ENCODE results near the gene DYNLT4. TPM values are rescaled to one million over a fixed set of nuclear protein-coding genes. Genes with fewer than 3 reads are reported as not detected.

The DYNLT4 gene
- total and polyA plus RNA-seq, 2 of the 13 experiments (the other 11 are each of a cell fraction or from before 2014, with no cell fraction given): 0.77 TPM; not detected in 1

GRCh38 chr1:44827197-44828002 is 20.2 kb upstream of the DYNLT4 start (continued):
- TF ChIP-seq ZNF34 (CRISPR knock-in tag; IDR thresholded peaks at IDR 0.05; ENCODE audit: borderline replicate concordance) (no peak), TIGD3 (CRISPR knock-in tag; IDR thresholded peaks at IDR 0.05; ENCODE audit: borderline replicate concordance) (peak; percentile 20; the same call in 1 of the 2 replicates), MAFK (conservative IDR thresholded peaks at IDR 0.05 in 1 of 2, IDR thresholded peaks at IDR 0.05 in 1 of 2; ENCODE audit: low read length in 2 of 2) (no peak), ZNF564 (CRISPR knock-in tag; IDR thresholded peaks at IDR 0.05) (no peak), RNF219 (CRISPR knock-in tag; IDR thresholded peaks at IDR 0.05) (no peak), ZNF224 (CRISPR knock-in tag; IDR thresholded peaks at IDR 0.05) (no peak), MZF1 (CRISPR knock-in tag; IDR thresholded peaks at IDR 0.05; ENCODE audit: borderline replicate concordance) (no peak), FOXC1 (CRISPR knock-in tag; IDR thresholded peaks at IDR 0.05; ENCODE audit: borderline replicate concordance) (no peak; the same call in 1 of the 2 replicates), ZMYM2 (CRISPR knock-in tag; IDR thresholded peaks at IDR 0.05) (no peak), FOXO4 (CRISPR knock-in tag; conservative IDR thresholded peaks at IDR 0.05) (no peak), ZNF747 (CRISPR knock-in tag; IDR thresholded peaks at IDR 0.05; ENCODE audit: borderline replicate concordance) (no peak), ZNF672 (CRISPR knock-in tag; IDR thresholded peaks at IDR 0.05) (no peak), POLR2G (IDR thresholded peaks at IDR 0.05; ENCODE audit: low read depth, low read length) (no peak), ZNF275 (CRISPR knock-in tag; IDR thresholded peaks at IDR 0.05; ENCODE audit: borderline replicate concordance) (peak; percentile 48; the same call in 1 of the 2 replicates), LBX2 (CRISPR knock-in tag; IDR thresholded peaks at IDR 0.05; ENCODE audit: borderline replicate concordance) (0 out of 2 replicates have a peak, but pooled peaks have one; percentile 29), E2F5 (CRISPR knock-in tag; conservative IDR thresholded peaks at IDR 0.05) (no peak), HCFC1 (IDR thresholded peaks at IDR 0.05; ENCODE audit: low read depth, low read length) (no peak), CC2D1A (CRISPR knock-in tag; IDR thresholded peaks at IDR 0.05) (no peak), SPEN (CRISPR knock-in tag; IDR thresholded peaks at IDR 0.05; ENCODE audit: low read depth) (no peak; the same call in 1 of the 2 replicates), NFIB (CRISPR knock-in tag; IDR thresholded peaks at IDR 0.05; ENCODE audit: borderline replicate concordance) (no peak), JUN (CRISPR knock-in tag; IDR thresholded peaks at IDR 0.05) (no peak)
